Body of pancreas (tissue), 4 donors: ENCODE results near the gene NRG4. TPM values are rescaled to one million over a fixed set of nuclear protein-coding genes. Genes with fewer than 3 reads are reported as not detected.

Experiments
- ATAC-seq: fragments of 150-250 bp; one replicate; pipeline ENCODE4 v1.9.1; 2016
- DNase-seq, 4 donors: peaks; one replicate each; pipeline ENCODE4 v3.0.0-alpha.2; 2019
- H3K27ac ChIP-seq, 4 donors: fragments of 200-600 bp; sonication (generic); 1 replicate in 3 of 4; 2 replicates in 1 of 4; pipeline versions ENCODE4 v1.5.1 to v1.6.1; 2016 to 2019; ENCODE audit warnings: mild to moderate bottlenecking in 1 of 4, mixed read lengths in 1 of 4, moderate library complexity in 1 of 4
- H3K27me3 ChIP-seq, 2 donors: fragments of 200-600 bp; sonication (generic); one replicate each; pipeline ENCODE4 v1.6.0; 2016; ENCODE audit warnings: mild to moderate bottlenecking in 1 of 2
- H3K36me3 ChIP-seq, 2 donors: fragments of 200-600 bp; sonication (generic); replicated peaks in 1 of 2; 2 replicates each; pipeline ENCODE4 v1.5.1; 2016; ENCODE audit warnings: low read depth in 2 of 2; ENCODE audit not compliant: insufficient read depth in 1 of 2
- H3K4me1 ChIP-seq: fragments of 200-600 bp; sonication (generic); one replicate; pipeline ENCODE4 v1.6.0; 2016
- H3K4me3 ChIP-seq, 2 donors: fragments of 200-600 bp; sonication (generic); 1 replicate in 1 of 2; 2 replicates in 1 of 2; pipeline ENCODE4 v1.5.1; 2016 to 2019
- H3K9me3 ChIP-seq, 3 donors: fragments of 200-600 bp; sonication (generic); 1 replicate in 2 of 3; 2 replicates in 1 of 3; pipeline ENCODE4 v1.5.1; 2016
- CTCF ChIP-seq, 7 experiments: fragments of 450-650 bp in 4 of 7; fragments of 200-600 bp in 3 of 7; sonication (generic) in 3 of 7; IDR thresholded peaks; one replicate each; pipeline ENCODE4 v1.5.1; 2016 to 2019; ENCODE audit warnings: antibody characterized with exemption in 7 of 7
- POLR2A ChIP-seq, 3 donors: fragments of 450-650 bp; IDR thresholded peaks; one replicate each; pipeline ENCODE4 v1.6.1; 2016; ENCODE audit warnings: antibody characterized with exemption in 3 of 3, mild to moderate bottlenecking in 2 of 3
- WGBS, 2 donors: methylation state at CpG; one replicate each; pipeline ENCODE4 v1.1.5; 2017; 5-methylcytosine and 5-hydroxymethylcytosine counted together
- intact Hi-C: fragments of 100-400 bp; cut with DNase I; formaldehyde crosslinking; loops from one replicate; pipeline ENCODE4 v1.15.1; 2023
- total RNA-seq, 2 donors: library from RNA; depleted of rRNA; stranded (reverse); fragments of >200 nt; gene quantifications; one replicate each; pipeline ENCODE4 v1.1.0, GENCODE V29; 2016

NRG4 gene
- total RNA-seq, 2 donors from 2014 or later = 11.5 to 20.5 TPM

GRCh38 chr15:75928680-75929608 is 83.3 kb downstream of the NRG4 start:
- Histone ChIP-seq H3K9me3 (no peaks in the 10 kb centered on the region), H3K36me3 (peaks cover 0 to 2% of the 10 kb centered on the region in 2 donors), H3K27ac (peak overlapping the region in 1 of 4 donors; percentile 15), H3K4me3 (no peak overlapping the region), H3K27me3 (no peaks in the 10 kb centered on the region), H3K4me1 (peaks cover 8% of the 10 kb centered on the region)
- WGBS, 2 donors = 61 to 63% methylated on average over 9 of the region's 9 CpGs
- ATAC-seq (peak; percentile 72), DNase-seq (peak; percentile 57 to 71 (median 62))
- intact Hi-C loops = no loop called here
- TF ChIP-seq POLR2A (IDR thresholded peaks at IDR 0.05) = no peak
- peak in 6 of 7 experiments; percentile 14 to 60 (median 40) for TF ChIP-seq CTCF (IDR thresholded peaks at IDR 0.05)

GRCh38 chr15:75927601-75928000 is 84.6 kb downstream of the NRG4 start:
- no peak overlapping the region for H3K27ac ChIP-seq
- DNase-seq = no peak
- 81 to 90% methylated on average over 4 of the region's 4 CpGs for WGBS, 2 donors
- peaks cover 0 to 1% of the 10 kb centered on the region in 2 donors for H3K36me3 ChIP-seq
- no peaks in the 10 kb centered on the region for H3K27me3 ChIP-seq
- H3K4me3 ChIP-seq = no peak overlapping the region
- intact Hi-C loops = no loop called here
- TF ChIP-seq POLR2A (IDR thresholded peaks at IDR 0.05) (no peak), CTCF (IDR thresholded peaks at IDR 0.05) (no peak)
- ATAC-seq = no peak
- peaks cover 9% of the 10 kb centered on the region for H3K4me1 ChIP-seq
- no peaks in the 10 kb centered on the region for H3K9me3 ChIP-seq

GRCh38 chr15:75926931-75927330 is 85.3 kb downstream of the NRG4 start:
- Histone ChIP-seq H3K4me1 (peaks cover 16% of the 10 kb centered on the region), H3K27me3 (no peaks in the 10 kb centered on the region), H3K9me3 (no peaks in the 10 kb centered on the region), H3K36me3 (no peaks in the 10 kb centered on the region), H3K4me3 (no peak overlapping the region), H3K27ac (no peak overlapping the region)
- WGBS, 2 donors = 86 to 88% methylated on average over 3 of the region's 3 CpGs
- no peak for TF ChIP-seq POLR2A (IDR thresholded peaks at IDR 0.05)
- no peak for TF ChIP-seq CTCF (IDR thresholded peaks at IDR 0.05)
- ATAC-seq = no peak
- intact Hi-C loops = no loop called here
- no peak for DNase-seq

- DNase-seq = no peak
- no peaks in the 10 kb centered on the region for H3K9me3 ChIP-seq
- intact Hi-C loops = no loop called here
Measured at GRCh38 chr15:75925440-75925839, 86.8 kb downstream of the NRG4 start.

More at GRCh38 chr15:75925440-75925839, 86.8 kb downstream of the NRG4 start:
- no peak for TF ChIP-seq POLR2A (IDR thresholded peaks at IDR 0.05)
- TF ChIP-seq CTCF (IDR thresholded peaks at IDR 0.05) = no peak
- WGBS, 2 donors = 68 to 82% methylated on average over 2 of the region's 2 CpGs
- Histone ChIP-seq H3K27ac (no peak overlapping the region), H3K4me3 (no peak overlapping the region), H3K27me3 (no peaks in the 10 kb centered on the region), H3K4me1 (peaks cover 17% of the 10 kb centered on the region), H3K36me3 (no peaks in the 10 kb centered on the region)
- no peak for ATAC-seq
